ENCODE data around the gene LMO7.

GRCh38 chr13:75721307-75721706 lies 85.2 kb downstream of the LMO7 start:
- TF ChIP-seq CTCF (conservative IDR thresholded peaks at IDR 0.05; ENCODE audit: low read depth, low read length) (no peak), POLR2A (IDR thresholded peaks at IDR 0.05; ENCODE audit: low read depth, low read length) (no peak), BHLHE40 (IDR thresholded peaks at IDR 0.05; ENCODE audit: low read depth, low read length) (no peak), CEBPB (IDR thresholded peaks at IDR 0.05; ENCODE audit: low read depth, low read length) (no peak), RCOR1 (IDR thresholded peaks at IDR 0.05; ENCODE audit: insufficient replicate concordance, low read length) (no peak), SMC3 (IDR thresholded peaks at IDR 0.05; ENCODE audit: low read depth, low read length) (no peak), MXI1 (IDR thresholded peaks at IDR 0.05; ENCODE audit: borderline replicate concordance, low read depth, low read length) (no peak), MAFK (IDR thresholded peaks at IDR 0.05; ENCODE audit: low read depth, low read length) (peak; percentile 30; the same call in 1 of the 2 replicates), RAD21 (IDR thresholded peaks at IDR 0.05; ENCODE audit: low read length) (no peak), CHD1 (IDR thresholded peaks at IDR 0.05; ENCODE audit: low read depth, low read length) (no peak), RFX5 (IDR thresholded peaks at IDR 0.05; ENCODE audit: low read depth, low read length) (no peak), MAZ (IDR thresholded peaks at IDR 0.05; ENCODE audit: borderline replicate concordance, low read depth, low read length) (no peak)
- TF ChIP-seq, protein P1, sequence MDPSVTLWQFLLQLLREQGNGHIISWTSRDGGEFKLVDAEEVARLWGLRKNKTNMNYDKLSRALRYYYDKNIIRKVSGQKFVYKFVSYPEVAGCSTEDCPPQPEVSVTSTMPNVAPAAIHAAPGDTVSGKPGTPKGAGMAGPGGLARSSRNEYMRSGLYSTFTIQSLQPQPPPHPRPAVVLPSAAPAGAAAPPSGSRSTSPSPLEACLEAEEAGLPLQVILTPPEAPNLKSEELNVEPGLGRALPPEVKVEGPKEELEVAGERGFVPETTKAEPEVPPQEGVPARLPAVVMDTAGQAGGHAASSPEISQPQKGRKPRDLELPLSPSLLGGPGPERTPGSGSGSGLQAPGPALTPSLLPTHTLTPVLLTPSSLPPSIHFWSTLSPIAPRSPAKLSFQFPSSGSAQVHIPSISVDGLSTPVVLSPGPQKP (IDR thresholded peaks at IDR 0.05; ENCODE audit: borderline replicate concordance, low read depth, low read length) = no peak
- TF ChIP-seq, protein P2, sequence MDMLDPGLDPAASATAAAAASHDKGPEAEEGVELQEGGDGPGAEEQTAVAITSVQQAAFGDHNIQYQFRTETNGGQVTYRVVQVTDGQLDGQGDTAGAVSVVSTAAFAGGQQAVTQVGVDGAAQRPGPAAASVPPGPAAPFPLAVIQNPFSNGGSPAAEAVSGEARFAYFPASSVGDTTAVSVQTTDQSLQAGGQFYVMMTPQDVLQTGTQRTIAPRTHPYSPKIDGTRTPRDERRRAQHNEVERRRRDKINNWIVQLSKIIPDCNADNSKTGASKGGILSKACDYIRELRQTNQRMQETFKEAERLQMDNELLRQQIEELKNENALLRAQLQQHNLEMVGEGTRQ (IDR thresholded peaks at IDR 0.05; ENCODE audit: low read depth, low read length) = no peak
